ENCODE data around the gene HMCN1. TPM values are rescaled to one million over a fixed set of nuclear protein-coding genes. Genes with fewer than 3 reads are reported as not detected.

The HMCN1 gene
- polyA plus RNA-seq, 2 donors: 0.83 to 1.9 TPM

DNA sequence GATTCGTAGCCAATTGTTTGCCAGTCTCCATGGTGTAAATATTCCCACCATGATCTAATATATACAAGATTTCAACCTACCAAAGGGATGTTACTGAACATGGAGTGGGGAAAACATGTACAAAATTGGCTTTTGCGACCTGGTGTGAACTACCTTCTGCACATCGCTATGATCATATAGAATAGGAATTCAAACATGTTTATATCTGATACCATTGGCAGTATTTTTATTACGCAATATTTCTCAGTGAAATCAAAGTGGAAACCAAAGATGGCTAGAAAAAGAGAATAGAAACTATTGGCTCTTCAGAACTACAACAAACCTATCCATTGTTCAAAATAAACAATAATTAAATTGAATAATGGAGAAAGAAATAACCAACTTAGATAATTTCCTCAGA lies 355.7 kb downstream of the HMCN1 start:
- no peaks in the 10 kb centered on the region for H3K36me3 ChIP-seq (ENCODE audit: control insufficient read depth in 2 of 2, insufficient read depth in 2 of 2, low read length in 1 of 2)
- no peaks in the 10 kb centered on the region for H3K27me3 ChIP-seq (ENCODE audit: control insufficient read depth in 1 of 2, insufficient read depth in 2 of 2, low read length in 2 of 2)
- no peaks in the 10 kb centered on the region for H3K9me3 ChIP-seq (ENCODE audit: control insufficient read depth in 2 of 2, insufficient read depth in 1 of 2, low read depth in 1 of 2, low read length in 1 of 2)
- no peak overlapping the region for H3K27ac ChIP-seq (ENCODE audit: low read depth in 2 of 2, low read length in 1 of 2)
- H3K4me3 ChIP-seq (ENCODE audit: low read depth in 1 of 2, low read length in 2 of 2): no peak overlapping the region
- 89 to 94% methylated on average over 4 of the region's 4 CpGs for WGBS, 2 donors
- H3K4me1 ChIP-seq (ENCODE audit: control insufficient read depth in 2 of 2, insufficient read depth in 2 of 2, low read length in 1 of 2): no peaks in the 10 kb centered on the region

DNA sequence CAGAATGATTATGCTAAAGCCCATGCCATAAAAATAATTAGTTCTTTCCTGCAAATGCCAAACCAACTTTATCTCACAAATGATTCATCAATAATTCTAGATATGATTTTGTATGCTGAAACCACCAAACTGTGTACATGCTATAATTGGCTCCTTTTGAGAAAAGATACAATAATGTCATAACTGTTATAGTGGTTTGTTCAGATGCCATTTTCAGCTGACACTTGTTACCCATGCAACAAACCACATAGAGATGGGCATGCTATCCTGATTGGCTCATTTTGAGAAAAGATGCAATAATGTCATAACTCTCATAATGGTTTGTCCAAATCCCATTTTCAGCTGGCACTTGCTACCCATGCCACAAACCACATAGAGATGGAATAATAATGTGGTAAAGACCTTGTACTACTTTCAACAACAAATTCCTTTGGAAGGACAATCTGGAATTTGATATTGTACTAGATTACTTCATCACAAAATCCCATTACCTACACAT lies 357.1 kb downstream of the HMCN1 start:
- no peak overlapping the region for H3K27ac ChIP-seq (ENCODE audit: low read depth in 2 of 2, low read length in 1 of 2)
- H3K27me3 ChIP-seq (ENCODE audit: control insufficient read depth in 1 of 2, insufficient read depth in 2 of 2, low read length in 2 of 2): no peaks in the 10 kb centered on the region
- no peaks in the 10 kb centered on the region for H3K9me3 ChIP-seq (ENCODE audit: control insufficient read depth in 2 of 2, insufficient read depth in 1 of 2, low read depth in 1 of 2, low read length in 1 of 2)
- no peaks in the 10 kb centered on the region for H3K36me3 ChIP-seq (ENCODE audit: control insufficient read depth in 2 of 2, insufficient read depth in 2 of 2, low read length in 1 of 2)
- H3K4me3 ChIP-seq (ENCODE audit: low read depth in 1 of 2, low read length in 2 of 2): no peak overlapping the region
- H3K4me1 ChIP-seq (ENCODE audit: control insufficient read depth in 2 of 2, insufficient read depth in 2 of 2, low read length in 1 of 2): no peaks in the 10 kb centered on the region

GRCh38 chr1:186093437-186093836 lies 359.2 kb downstream of the HMCN1 start:
- no peaks in the 10 kb centered on the region for H3K9me3 ChIP-seq (ENCODE audit: control insufficient read depth in 2 of 2, insufficient read depth in 1 of 2, low read depth in 1 of 2, low read length in 1 of 2)
- no peaks in the 10 kb centered on the region for H3K36me3 ChIP-seq (ENCODE audit: control insufficient read depth in 2 of 2, insufficient read depth in 2 of 2, low read length in 1 of 2)
- no peaks in the 10 kb centered on the region for H3K27me3 ChIP-seq (ENCODE audit: control insufficient read depth in 1 of 2, insufficient read depth in 2 of 2, low read length in 2 of 2)
- no peak overlapping the region for H3K27ac ChIP-seq (ENCODE audit: low read depth in 2 of 2, low read length in 1 of 2)
- H3K4me3 ChIP-seq (ENCODE audit: low read depth in 1 of 2, low read length in 2 of 2): no peak overlapping the region
- no peaks in the 10 kb centered on the region for H3K4me1 ChIP-seq (ENCODE audit: control insufficient read depth in 2 of 2, insufficient read depth in 2 of 2, low read length in 1 of 2)
- 40 to 54% methylated on average over 2 of the region's 2 CpGs for WGBS, 2 donors

DNA sequence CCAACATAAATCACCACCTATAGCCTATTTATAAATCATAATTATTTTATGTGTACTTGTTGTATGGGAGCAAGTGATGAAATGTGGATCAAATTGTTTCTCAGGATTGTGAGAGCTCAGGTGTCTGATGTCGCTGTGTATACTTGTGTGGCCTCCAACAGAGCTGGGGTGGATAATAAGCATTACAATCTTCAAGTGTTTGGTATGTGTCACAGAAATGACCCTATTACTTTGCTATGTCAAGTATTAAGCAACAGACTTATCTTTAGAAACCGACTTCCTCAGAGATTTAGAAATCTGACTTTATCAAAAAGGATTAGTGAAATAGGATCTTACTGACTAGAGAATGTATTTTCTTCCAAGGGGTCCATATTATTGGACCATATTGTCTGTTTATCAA lies 360.0 kb downstream of the HMCN1 start:
- no peak overlapping the region for H3K27ac ChIP-seq (ENCODE audit: low read depth in 2 of 2, low read length in 1 of 2)
- H3K9me3 ChIP-seq (ENCODE audit: control insufficient read depth in 2 of 2, insufficient read depth in 1 of 2, low read depth in 1 of 2, low read length in 1 of 2): no peaks in the 10 kb centered on the region
- H3K27me3 ChIP-seq (ENCODE audit: control insufficient read depth in 1 of 2, insufficient read depth in 2 of 2, low read length in 2 of 2): no peaks in the 10 kb centered on the region
- 66 to 75% methylated on average over 2 of the region's 2 CpGs for WGBS, 2 donors
- H3K4me1 ChIP-seq (ENCODE audit: control insufficient read depth in 2 of 2, insufficient read depth in 2 of 2, low read length in 1 of 2): no peaks in the 10 kb centered on the region
- no peaks in the 10 kb centered on the region for H3K36me3 ChIP-seq (ENCODE audit: control insufficient read depth in 2 of 2, insufficient read depth in 2 of 2, low read length in 1 of 2)
- H3K4me3 ChIP-seq (ENCODE audit: low read depth in 1 of 2, low read length in 2 of 2): no peak overlapping the region

DNA sequence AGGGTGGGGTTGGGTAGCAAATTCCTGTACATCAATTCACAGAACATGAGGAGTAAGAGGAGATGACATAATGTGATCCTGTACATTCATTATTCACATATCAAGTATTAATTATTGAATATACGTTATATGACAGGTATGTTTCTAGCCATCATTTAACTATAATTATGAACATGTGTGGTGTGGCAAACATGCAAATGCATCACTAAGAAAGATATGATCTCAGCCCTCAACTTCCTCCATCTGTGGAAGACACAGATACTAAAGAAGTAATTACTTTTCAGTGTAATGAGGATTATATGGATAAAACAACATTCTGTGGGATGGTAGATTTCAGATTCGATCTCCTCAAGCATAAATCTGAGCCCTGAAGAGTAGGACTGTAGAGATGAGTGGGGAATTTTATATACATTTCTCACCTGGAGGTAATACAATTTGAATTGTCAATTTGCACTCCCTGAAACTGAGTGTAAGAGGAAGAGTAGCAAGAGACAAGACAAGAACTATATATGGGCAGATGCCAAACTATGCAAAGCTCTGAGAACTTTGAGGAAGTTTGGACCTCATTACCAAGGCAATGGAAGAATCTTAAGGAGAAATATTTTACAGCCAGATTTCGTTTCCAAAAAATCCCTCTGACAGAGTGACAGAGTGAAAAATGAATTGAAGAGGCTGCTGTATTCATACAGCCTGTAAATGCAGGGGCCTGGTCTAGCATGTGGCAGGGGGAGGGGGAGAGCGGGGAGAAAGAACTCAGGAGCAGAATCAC lies 365.3 kb downstream of the HMCN1 start:
- H3K4me1 ChIP-seq (ENCODE audit: control insufficient read depth in 2 of 2, insufficient read depth in 2 of 2, low read length in 1 of 2): no peaks in the 10 kb centered on the region
- H3K27me3 ChIP-seq (ENCODE audit: control insufficient read depth in 1 of 2, insufficient read depth in 2 of 2, low read length in 2 of 2): no peaks in the 10 kb centered on the region
- no peak overlapping the region for H3K27ac ChIP-seq (ENCODE audit: low read depth in 2 of 2, low read length in 1 of 2)
- WGBS, 2 donors: 75 to 79% methylated on average over 4 of the region's 4 CpGs
- H3K9me3 ChIP-seq (ENCODE audit: control insufficient read depth in 2 of 2, insufficient read depth in 1 of 2, low read depth in 1 of 2, low read length in 1 of 2): no peaks in the 10 kb centered on the region
- H3K36me3 ChIP-seq (ENCODE audit: control insufficient read depth in 2 of 2, insufficient read depth in 2 of 2, low read length in 1 of 2): no peaks in the 10 kb centered on the region
- no peak overlapping the region for H3K4me3 ChIP-seq (ENCODE audit: low read depth in 1 of 2, low read length in 2 of 2)

GRCh38 chr1:186102107-186102506 lies 367.9 kb downstream of the HMCN1 start:
- Histone ChIP-seq H3K4me1 (ENCODE audit: control insufficient read depth in 2 of 2, insufficient read depth in 2 of 2, low read length in 1 of 2) (no peaks in the 10 kb centered on the region), H3K27me3 (ENCODE audit: control insufficient read depth in 1 of 2, insufficient read depth in 2 of 2, low read length in 2 of 2) (no peaks in the 10 kb centered on the region), H3K9me3 (ENCODE audit: control insufficient read depth in 2 of 2, insufficient read depth in 1 of 2, low read depth in 1 of 2, low read length in 1 of 2) (no peaks in the 10 kb centered on the region), H3K36me3 (ENCODE audit: control insufficient read depth in 2 of 2, insufficient read depth in 2 of 2, low read length in 1 of 2) (no peaks in the 10 kb centered on the region), H3K27ac (ENCODE audit: low read depth in 2 of 2, low read length in 1 of 2) (no peak overlapping the region), H3K4me3 (ENCODE audit: low read depth in 1 of 2, low read length in 2 of 2) (no peak overlapping the region)
- 55 to 58% methylated on average over 1 of the region's 1 CpG for WGBS, 2 donors

DNA sequence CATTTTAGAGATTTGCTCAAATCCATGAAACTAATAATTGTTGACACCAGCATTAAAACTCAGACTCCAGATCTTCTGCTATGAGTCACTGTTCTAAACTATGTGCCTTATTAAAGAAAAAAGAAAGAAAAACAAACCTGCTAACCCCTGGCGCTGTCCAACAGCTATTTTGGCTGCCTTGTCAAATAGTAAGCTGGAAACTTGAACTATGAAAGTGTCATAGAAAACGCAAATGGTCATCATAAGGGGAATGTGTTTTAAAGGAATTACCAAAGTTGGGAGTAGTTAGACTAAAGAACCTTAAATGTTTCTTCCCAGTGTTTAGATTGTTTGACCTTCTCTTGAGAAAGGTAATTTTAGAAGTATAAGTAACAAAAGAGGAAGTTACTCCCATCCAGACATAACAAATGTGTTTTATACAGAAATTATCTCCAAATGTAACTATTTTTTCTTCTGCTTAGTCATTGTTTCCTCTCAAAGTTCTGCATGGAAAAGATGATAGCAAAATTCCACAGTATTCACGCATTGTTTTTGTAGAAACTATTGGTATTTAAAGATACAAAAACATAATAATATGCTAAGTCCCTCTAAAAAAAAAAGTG lies 368.5 kb downstream of the HMCN1 start:
- Histone ChIP-seq H3K9me3 (ENCODE audit: control insufficient read depth in 2 of 2, insufficient read depth in 1 of 2, low read depth in 1 of 2, low read length in 1 of 2) (no peaks in the 10 kb centered on the region), H3K27me3 (ENCODE audit: control insufficient read depth in 1 of 2, insufficient read depth in 2 of 2, low read length in 2 of 2) (no peaks in the 10 kb centered on the region), H3K4me3 (ENCODE audit: low read depth in 1 of 2, low read length in 2 of 2) (no peak overlapping the region), H3K27ac (ENCODE audit: low read depth in 2 of 2, low read length in 1 of 2) (no peak overlapping the region), H3K4me1 (ENCODE audit: control insufficient read depth in 2 of 2, insufficient read depth in 2 of 2, low read length in 1 of 2) (no peaks in the 10 kb centered on the region), H3K36me3 (ENCODE audit: control insufficient read depth in 2 of 2, insufficient read depth in 2 of 2, low read length in 1 of 2) (no peaks in the 10 kb centered on the region)
- 28 to 34% methylated on average over 3 of the region's 3 CpGs for WGBS, 2 donors

DNA sequence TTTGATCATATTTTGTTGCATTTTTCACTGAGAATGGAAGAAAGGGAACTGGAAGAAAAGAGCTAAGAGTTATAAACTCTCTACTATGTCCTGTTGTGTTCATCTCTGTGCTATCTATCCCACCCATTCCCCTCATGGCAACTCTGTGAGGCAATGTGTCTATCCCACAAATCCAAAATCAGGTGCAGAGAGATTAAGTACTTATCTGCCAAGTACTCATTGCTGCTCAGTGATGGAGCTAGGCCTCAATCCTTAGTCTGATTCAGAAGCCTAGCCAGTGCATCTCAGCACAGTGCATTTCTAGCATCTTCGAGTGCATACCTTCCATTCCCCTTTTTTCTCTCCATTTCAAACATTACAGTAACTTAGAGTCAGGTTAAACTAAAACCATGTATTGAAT lies 370.3 kb downstream of the HMCN1 start:
- Histone ChIP-seq H3K4me3 (ENCODE audit: low read depth in 1 of 2, low read length in 2 of 2) (no peak overlapping the region), H3K9me3 (ENCODE audit: control insufficient read depth in 2 of 2, insufficient read depth in 1 of 2, low read depth in 1 of 2, low read length in 1 of 2) (no peaks in the 10 kb centered on the region), H3K4me1 (ENCODE audit: control insufficient read depth in 2 of 2, insufficient read depth in 2 of 2, low read length in 1 of 2) (no peaks in the 10 kb centered on the region), H3K27ac (ENCODE audit: low read depth in 2 of 2, low read length in 1 of 2) (no peak overlapping the region), H3K36me3 (ENCODE audit: control insufficient read depth in 2 of 2, insufficient read depth in 2 of 2, low read length in 1 of 2) (no peaks in the 10 kb centered on the region), H3K27me3 (ENCODE audit: control insufficient read depth in 1 of 2, insufficient read depth in 2 of 2, low read length in 2 of 2) (no peaks in the 10 kb centered on the region)
- 86 to 87% methylated on average over 1 of the region's 1 CpG for WGBS, 2 donors

GRCh38 chr1:186112280-186112679 lies 378.1 kb downstream of the HMCN1 start:
- no peak overlapping the region for H3K4me3 ChIP-seq (ENCODE audit: low read depth in 1 of 2, low read length in 2 of 2)
- no peaks in the 10 kb centered on the region for H3K27me3 ChIP-seq (ENCODE audit: control insufficient read depth in 1 of 2, insufficient read depth in 2 of 2, low read length in 2 of 2)
- 82 to 84% methylated on average over 2 of the region's 2 CpGs for WGBS, 2 donors

GRCh38 chr1:186113461-186113860 lies 379.3 kb downstream of the HMCN1 start:
- H3K4me1 ChIP-seq (ENCODE audit: control insufficient read depth in 2 of 2, insufficient read depth in 2 of 2, low read length in 1 of 2): no peaks in the 10 kb centered on the region

More at GRCh38 chr1:186112280-186112679, 378.1 kb downstream of the HMCN1 start:
- Histone ChIP-seq H3K27ac (ENCODE audit: low read depth in 2 of 2, low read length in 1 of 2) (no peak overlapping the region), H3K9me3 (ENCODE audit: control insufficient read depth in 2 of 2, insufficient read depth in 1 of 2, low read depth in 1 of 2, low read length in 1 of 2) (no peaks in the 10 kb centered on the region), H3K4me1 (ENCODE audit: control insufficient read depth in 2 of 2, insufficient read depth in 2 of 2, low read length in 1 of 2) (no peaks in the 10 kb centered on the region), H3K36me3 (ENCODE audit: control insufficient read depth in 2 of 2, insufficient read depth in 2 of 2, low read length in 1 of 2) (no peaks in the 10 kb centered on the region)

More at GRCh38 chr1:186113461-186113860, 379.3 kb downstream of the HMCN1 start:
- no peaks in the 10 kb centered on the region for H3K27me3 ChIP-seq (ENCODE audit: control insufficient read depth in 1 of 2, insufficient read depth in 2 of 2, low read length in 2 of 2)
- no peaks in the 10 kb centered on the region for H3K36me3 ChIP-seq (ENCODE audit: control insufficient read depth in 2 of 2, insufficient read depth in 2 of 2, low read length in 1 of 2)
- H3K4me3 ChIP-seq (ENCODE audit: low read depth in 1 of 2, low read length in 2 of 2): no peak overlapping the region
- no peaks in the 10 kb centered on the region for H3K9me3 ChIP-seq (ENCODE audit: control insufficient read depth in 2 of 2, insufficient read depth in 1 of 2, low read depth in 1 of 2, low read length in 1 of 2)
- H3K27ac ChIP-seq (ENCODE audit: low read depth in 2 of 2, low read length in 1 of 2): no peak overlapping the region
